Activated CD4-positive, alpha-beta T cell treated with anti-CD3 and anti-CD28 coated beads for 4 hours (primary cell): ENCODE measurements around the gene MTCH1.

ENCODE experiments used
- DNase-seq, 2 donors: peaks; one replicate each; pipeline ENCODE4 v3.0.0-alpha.2; 2020

The MTCH1 gene

GRCh38 chr6:36920546-36920945 lies 65.5 kb downstream of the MTCH1 start:
- no peak for DNase-seq

DNA sequence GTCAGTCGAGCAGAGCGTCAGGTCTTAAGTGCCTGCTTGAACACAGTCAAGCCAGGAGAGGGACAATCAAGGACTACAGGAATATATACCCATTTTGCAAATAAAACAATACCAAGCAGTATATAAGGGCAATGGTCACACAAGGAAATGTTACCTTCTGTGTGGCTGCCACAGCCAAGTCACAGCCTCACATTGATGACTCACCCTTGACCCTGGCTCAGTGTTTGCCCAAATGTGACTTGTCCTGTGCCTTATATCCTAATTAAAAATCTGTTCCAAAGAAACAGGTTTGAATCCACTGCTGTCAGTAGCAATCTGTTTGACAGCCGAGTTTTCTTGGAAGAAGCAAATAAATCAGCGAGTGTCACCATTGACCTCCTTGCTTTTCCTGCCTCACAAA lies 65.9 kb downstream of the MTCH1 start:
- no peak for DNase-seq
